ENCODE data around the gene NEK9. TPM values are rescaled to one million over a fixed set of nuclear protein-coding genes. Genes with fewer than 3 reads are reported as not detected.

Gene NEK9
- total RNA-seq, 1 experiment from 2014 or later, result 50.8 TPM

DNA sequence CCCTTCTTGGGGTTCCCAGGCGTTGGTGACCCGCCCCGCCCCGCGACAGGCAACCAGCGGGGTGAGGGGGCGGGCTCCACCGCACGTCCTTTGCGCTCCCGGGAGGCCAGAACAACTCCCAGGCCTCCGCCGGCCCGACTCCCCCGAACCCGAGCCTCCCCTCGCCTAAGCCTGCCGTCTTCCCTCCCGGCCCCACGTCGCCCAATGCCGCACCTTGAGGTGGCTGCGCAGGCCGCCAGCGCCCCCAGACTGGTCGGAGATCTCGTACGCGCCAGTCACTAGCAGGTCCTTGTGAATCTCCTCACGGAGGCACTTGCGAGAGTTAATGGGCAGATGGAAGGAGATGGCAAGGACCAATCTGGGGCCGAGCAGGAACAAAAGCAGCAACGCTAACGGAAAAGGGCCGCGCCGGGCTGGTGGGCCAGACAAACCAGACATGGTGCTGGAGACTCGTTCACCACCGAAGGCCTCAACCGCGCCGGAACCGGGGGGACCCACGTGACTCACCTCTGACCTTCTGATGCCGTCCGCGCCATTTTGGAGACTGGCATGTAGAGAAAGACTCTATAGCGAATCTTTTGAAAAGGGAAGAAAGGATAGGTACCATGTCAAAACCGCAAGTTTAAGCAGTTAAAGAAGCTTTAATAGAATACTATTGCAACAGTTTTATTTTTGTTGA lies 49.4 kb upstream of the NEK9 start, which contains the start of gene TMED10 (continued):
- TF ChIP-seq RELA (CRISPR knock-in tag; IDR thresholded peaks at IDR 0.05; ENCODE audit: borderline replicate concordance) (no peak), ZBTB21 (CRISPR knock-in tag; IDR thresholded peaks at IDR 0.05; ENCODE audit: borderline replicate concordance) (peak; percentile 67; the same call in 1 of the 2 replicates), GRHL2 (CRISPR knock-in tag; IDR thresholded peaks at IDR 0.05; ENCODE audit: insufficient replicate concordance, severe bottlenecking) (no peak), FOXK1 (CRISPR knock-in tag; IDR thresholded peaks at IDR 0.05) (peak; percentile 62; the same call in 1 of the 2 replicates), ELF4 (CRISPR knock-in tag; IDR thresholded peaks at IDR 0.05; ENCODE audit: low read depth) (no peak), KAT7 (CRISPR knock-in tag; IDR thresholded peaks at IDR 0.05; ENCODE audit: borderline replicate concordance) (no peak), SMAD4 (CRISPR knock-in tag; IDR thresholded peaks at IDR 0.05) (no peak)
- TF ChIP-seq, protein P1, sequence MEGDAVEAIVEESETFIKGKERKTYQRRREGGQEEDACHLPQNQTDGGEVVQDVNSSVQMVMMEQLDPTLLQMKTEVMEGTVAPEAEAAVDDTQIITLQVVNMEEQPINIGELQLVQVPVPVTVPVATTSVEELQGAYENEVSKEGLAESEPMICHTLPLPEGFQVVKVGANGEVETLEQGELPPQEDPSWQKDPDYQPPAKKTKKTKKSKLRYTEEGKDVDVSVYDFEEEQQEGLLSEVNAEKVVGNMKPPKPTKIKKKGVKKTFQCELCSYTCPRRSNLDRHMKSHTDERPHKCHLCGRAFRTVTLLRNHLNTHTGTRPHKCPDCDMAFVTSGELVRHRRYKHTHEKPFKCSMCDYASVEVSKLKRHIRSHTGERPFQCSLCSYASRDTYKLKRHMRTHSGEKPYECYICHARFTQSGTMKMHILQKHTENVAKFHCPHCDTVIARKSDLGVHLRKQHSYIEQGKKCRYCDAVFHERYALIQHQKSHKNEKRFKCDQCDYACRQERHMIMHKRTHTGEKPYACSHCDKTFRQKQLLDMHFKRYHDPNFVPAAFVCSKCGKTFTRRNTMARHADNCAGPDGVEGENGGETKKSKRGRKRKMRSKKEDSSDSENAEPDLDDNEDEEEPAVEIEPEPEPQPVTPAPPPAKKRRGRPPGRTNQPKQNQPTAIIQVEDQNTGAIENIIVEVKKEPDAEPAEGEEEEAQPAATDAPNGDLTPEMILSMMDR (IDR thresholded peaks at IDR 0.05), result no peak
- TF ChIP-seq, protein P2, sequence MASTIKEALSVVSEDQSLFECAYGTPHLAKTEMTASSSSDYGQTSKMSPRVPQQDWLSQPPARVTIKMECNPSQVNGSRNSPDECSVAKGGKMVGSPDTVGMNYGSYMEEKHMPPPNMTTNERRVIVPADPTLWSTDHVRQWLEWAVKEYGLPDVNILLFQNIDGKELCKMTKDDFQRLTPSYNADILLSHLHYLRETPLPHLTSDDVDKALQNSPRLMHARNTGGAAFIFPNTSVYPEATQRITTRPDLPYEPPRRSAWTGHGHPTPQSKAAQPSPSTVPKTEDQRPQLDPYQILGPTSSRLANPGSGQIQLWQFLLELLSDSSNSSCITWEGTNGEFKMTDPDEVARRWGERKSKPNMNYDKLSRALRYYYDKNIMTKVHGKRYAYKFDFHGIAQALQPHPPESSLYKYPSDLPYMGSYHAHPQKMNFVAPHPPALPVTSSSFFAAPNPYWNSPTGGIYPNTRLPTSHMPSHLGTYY (CRISPR knock-in tag; IDR thresholded peaks at IDR 0.05), result no peak
- TF ChIP-seq, protein P3, sequence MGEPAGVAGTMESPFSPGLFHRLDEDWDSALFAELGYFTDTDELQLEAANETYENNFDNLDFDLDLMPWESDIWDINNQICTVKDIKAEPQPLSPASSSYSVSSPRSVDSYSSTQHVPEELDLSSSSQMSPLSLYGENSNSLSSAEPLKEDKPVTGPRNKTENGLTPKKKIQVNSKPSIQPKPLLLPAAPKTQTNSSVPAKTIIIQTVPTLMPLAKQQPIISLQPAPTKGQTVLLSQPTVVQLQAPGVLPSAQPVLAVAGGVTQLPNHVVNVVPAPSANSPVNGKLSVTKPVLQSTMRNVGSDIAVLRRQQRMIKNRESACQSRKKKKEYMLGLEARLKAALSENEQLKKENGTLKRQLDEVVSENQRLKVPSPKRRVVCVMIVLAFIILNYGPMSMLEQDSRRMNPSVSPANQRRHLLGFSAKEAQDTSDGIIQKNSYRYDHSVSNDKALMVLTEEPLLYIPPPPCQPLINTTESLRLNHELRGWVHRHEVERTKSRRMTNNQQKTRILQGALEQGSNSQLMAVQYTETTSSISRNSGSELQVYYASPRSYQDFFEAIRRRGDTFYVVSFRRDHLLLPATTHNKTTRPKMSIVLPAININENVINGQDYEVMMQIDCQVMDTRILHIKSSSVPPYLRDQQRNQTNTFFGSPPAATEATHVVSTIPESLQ (CRISPR knock-in tag; IDR thresholded peaks at IDR 0.05), result no peak
- TF ChIP-seq, protein P4, sequence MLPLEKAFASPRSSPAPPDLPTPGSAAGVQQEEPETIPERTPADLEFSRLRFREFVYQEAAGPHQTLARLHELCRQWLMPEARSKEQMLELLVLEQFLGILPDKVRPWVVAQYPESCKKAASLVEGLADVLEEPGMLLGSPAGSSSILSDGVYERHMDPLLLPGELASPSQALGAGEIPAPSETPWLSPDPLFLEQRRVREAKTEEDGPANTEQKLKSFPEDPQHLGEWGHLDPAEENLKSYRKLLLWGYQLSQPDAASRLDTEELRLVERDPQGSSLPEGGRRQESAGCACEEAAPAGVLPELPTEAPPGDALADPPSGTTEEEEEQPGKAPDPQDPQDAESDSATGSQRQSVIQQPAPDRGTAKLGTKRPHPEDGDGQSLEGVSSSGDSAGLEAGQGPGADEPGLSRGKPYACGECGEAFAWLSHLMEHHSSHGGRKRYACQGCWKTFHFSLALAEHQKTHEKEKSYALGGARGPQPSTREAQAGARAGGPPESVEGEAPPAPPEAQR (CRISPR knock-in tag; IDR thresholded peaks at IDR 0.05), result no peak
- TF ChIP-seq, protein P5, sequence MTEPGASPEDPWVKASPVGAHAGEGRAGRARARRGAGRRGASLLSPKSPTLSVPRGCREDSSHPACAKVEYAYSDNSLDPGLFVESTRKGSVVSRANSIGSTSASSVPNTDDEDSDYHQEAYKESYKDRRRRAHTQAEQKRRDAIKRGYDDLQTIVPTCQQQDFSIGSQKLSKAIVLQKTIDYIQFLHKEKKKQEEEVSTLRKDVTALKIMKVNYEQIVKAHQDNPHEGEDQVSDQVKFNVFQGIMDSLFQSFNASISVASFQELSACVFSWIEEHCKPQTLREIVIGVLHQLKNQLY (CRISPR knock-in tag; IDR thresholded peaks at IDR 0.05), result no peak
- TF ChIP-seq, protein P6, sequence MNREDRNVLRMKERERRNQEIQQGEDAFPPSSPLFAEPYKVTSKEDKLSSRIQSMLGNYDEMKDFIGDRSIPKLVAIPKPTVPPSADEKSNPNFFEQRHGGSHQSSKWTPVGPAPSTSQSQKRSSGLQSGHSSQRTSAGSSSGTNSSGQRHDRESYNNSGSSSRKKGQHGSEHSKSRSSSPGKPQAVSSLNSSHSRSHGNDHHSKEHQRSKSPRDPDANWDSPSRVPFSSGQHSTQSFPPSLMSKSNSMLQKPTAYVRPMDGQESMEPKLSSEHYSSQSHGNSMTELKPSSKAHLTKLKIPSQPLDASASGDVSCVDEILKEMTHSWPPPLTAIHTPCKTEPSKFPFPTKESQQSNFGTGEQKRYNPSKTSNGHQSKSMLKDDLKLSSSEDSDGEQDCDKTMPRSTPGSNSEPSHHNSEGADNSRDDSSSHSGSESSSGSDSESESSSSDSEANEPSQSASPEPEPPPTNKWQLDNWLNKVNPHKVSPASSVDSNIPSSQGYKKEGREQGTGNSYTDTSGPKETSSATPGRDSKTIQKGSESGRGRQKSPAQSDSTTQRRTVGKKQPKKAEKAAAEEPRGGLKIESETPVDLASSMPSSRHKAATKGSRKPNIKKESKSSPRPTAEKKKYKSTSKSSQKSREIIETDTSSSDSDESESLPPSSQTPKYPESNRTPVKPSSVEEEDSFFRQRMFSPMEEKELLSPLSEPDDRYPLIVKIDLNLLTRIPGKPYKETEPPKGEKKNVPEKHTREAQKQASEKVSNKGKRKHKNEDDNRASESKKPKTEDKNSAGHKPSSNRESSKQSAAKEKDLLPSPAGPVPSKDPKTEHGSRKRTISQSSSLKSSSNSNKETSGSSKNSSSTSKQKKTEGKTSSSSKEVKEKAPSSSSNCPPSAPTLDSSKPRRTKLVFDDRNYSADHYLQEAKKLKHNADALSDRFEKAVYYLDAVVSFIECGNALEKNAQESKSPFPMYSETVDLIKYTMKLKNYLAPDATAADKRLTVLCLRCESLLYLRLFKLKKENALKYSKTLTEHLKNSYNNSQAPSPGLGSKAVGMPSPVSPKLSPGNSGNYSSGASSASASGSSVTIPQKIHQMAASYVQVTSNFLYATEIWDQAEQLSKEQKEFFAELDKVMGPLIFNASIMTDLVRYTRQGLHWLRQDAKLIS (CRISPR knock-in tag; IDR thresholded peaks at IDR 0.05; ENCODE audit: borderline replicate concordance), result no peak

DNA sequence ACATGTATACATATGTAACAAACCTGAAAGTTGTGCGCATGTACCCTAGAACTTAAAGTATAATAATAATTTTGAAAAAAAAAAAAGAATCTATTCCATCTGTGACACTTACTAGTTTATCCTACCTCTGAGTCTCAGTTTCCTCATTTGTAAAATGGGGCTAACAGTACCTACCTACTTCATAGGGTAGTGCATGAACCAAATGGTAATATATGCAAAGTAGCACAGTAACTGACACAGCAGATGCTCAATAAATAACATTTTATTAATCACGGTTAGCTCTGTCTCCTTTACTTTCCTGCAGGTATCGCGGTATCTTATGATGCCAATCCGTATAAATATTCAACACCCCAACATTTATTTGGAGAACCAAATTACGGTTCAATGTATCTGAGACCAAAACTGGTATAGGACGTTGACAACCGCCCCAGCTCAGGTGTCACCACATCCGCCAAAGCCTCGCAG lies 48.9 kb upstream of the NEK9 start:
- Mint-ChIP-seq H3K9me3 (no peaks in the 10 kb centered on the region), H3K4me1 (peaks cover 15% of the 10 kb centered on the region), H3K27me3 (ENCODE audit: low read depth) (peaks cover 8% of the 10 kb centered on the region), H3K4me3 (peak overlapping the region; percentile 89), H3K27ac (peak overlapping the region; percentile 89), H3K36me3 (no peaks in the 10 kb centered on the region)
- ATAC-seq (no peak), DNase-seq (ENCODE audit: low spot score) (no peak)
- POLR2A ChIA-PET, result interaction anchor here (0.7 kb wide), 1 partner anchor 83 kb away, joined by 6 read pairs; no protein-coding TSS in a partner anchor
- CTCF ChIA-PET, result interaction anchor here (0.7 to 1.0 kb wide), 2 partner anchors 12 to 120 kb away, joined by 3 read pairs; no protein-coding TSS in a partner anchor
- TF ChIP-seq, protein P7, sequence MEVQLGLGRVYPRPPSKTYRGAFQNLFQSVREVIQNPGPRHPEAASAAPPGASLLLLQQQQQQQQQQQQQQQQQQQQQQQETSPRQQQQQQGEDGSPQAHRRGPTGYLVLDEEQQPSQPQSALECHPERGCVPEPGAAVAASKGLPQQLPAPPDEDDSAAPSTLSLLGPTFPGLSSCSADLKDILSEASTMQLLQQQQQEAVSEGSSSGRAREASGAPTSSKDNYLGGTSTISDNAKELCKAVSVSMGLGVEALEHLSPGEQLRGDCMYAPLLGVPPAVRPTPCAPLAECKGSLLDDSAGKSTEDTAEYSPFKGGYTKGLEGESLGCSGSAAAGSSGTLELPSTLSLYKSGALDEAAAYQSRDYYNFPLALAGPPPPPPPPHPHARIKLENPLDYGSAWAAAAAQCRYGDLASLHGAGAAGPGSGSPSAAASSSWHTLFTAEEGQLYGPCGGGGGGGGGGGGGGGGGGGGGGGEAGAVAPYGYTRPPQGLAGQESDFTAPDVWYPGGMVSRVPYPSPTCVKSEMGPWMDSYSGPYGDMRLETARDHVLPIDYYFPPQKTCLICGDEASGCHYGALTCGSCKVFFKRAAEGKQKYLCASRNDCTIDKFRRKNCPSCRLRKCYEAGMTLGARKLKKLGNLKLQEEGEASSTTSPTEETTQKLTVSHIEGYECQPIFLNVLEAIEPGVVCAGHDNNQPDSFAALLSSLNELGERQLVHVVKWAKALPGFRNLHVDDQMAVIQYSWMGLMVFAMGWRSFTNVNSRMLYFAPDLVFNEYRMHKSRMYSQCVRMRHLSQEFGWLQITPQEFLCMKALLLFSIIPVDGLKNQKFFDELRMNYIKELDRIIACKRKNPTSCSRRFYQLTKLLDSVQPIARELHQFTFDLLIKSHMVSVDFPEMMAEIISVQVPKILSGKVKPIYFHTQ (CRISPR knock-in tag; IDR thresholded peaks at IDR 0.05), result no peak
- TF ChIP-seq, protein P8, sequence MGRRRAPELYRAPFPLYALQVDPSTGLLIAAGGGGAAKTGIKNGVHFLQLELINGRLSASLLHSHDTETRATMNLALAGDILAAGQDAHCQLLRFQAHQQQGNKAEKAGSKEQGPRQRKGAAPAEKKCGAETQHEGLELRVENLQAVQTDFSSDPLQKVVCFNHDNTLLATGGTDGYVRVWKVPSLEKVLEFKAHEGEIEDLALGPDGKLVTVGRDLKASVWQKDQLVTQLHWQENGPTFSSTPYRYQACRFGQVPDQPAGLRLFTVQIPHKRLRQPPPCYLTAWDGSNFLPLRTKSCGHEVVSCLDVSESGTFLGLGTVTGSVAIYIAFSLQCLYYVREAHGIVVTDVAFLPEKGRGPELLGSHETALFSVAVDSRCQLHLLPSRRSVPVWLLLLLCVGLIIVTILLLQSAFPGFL (CRISPR knock-in tag; IDR thresholded peaks at IDR 0.05; ENCODE audit: borderline replicate concordance), result no peak
- no peak for TF ChIP-seq GRHL2 (CRISPR knock-in tag; IDR thresholded peaks at IDR 0.05; ENCODE audit: insufficient replicate concordance, severe bottlenecking)
- TF ChIP-seq, protein P9, sequence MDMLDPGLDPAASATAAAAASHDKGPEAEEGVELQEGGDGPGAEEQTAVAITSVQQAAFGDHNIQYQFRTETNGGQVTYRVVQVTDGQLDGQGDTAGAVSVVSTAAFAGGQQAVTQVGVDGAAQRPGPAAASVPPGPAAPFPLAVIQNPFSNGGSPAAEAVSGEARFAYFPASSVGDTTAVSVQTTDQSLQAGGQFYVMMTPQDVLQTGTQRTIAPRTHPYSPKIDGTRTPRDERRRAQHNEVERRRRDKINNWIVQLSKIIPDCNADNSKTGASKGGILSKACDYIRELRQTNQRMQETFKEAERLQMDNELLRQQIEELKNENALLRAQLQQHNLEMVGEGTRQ (CRISPR knock-in tag; IDR thresholded peaks at IDR 0.05), result no peak
